Suppressor macrophage (primary cell): ENCODE data around the gene UCK1.

Experiments
- DNase-seq, 4 experiments: peaks; one replicate each; pipeline ENCODE4 v3.0.0-alpha.2; 2020 to 2022
- total RNA-seq, 17 experiments: gene quantifications; one replicate each; lab custom pipeline; 2026; ENCODE audit warnings: mixed read lengths in 6 of 17, inconsistent platforms in 3 of 17; lab: John Stamatoyannopoulos, UW

The UCK1 gene
- 10.3 to 35.8 (median 17.5) reads per million in 17 experiments for total RNA-seq

GRCh38 chr9:131530920-131531832 lies at the start of gene UCK1:
UCK1 (minus strand) TSS chr9:131531263; CDS start chr9:131531174, 89 bp downstream.
- peak; percentile 89 to 94 (median 92) for DNase-seq

DNA sequence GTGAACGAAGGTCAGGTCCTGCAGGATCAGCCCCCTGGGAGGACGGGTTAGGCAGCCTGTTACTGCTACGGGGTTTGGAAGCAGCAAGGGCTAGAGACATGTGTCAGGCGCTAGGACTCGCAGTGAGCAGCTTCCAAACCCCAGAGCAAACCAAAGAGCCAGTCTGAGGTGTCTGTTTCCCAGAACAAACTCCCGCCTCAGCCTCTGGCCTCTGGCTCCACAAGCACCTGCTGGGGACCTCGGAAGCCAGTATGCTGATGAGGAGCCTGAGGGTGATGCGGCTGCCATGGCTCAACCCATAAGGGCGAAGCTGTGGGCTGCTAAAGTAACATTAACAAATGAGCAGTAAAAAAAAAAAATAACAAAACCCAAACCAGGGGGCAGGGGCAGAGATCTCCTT lies 49.3 kb upstream of the UCK1 start:
- DNase-seq = no peak

DNA sequence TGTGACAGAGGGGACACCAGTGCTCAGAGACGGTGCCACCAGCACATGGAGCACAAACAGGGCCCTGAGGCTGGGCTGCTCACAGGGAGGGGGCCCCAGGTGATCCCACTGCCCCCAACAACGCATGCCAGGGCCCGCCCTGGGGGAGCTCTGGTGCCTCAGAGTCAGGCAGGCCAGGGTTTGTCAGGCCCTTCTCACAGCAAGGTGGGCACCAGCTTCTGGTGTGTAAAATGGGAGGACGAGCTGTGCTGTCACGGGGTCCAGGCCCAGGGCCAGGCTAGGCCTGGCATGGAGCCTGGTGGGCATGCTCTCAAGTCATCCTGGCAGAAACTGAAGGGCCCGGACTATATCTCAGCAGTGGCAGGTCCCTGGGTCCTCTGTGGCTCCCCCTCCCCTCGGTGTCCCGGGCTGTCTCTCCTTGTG lies 48.7 kb upstream of the UCK1 start:
- no peak for DNase-seq

DNA sequence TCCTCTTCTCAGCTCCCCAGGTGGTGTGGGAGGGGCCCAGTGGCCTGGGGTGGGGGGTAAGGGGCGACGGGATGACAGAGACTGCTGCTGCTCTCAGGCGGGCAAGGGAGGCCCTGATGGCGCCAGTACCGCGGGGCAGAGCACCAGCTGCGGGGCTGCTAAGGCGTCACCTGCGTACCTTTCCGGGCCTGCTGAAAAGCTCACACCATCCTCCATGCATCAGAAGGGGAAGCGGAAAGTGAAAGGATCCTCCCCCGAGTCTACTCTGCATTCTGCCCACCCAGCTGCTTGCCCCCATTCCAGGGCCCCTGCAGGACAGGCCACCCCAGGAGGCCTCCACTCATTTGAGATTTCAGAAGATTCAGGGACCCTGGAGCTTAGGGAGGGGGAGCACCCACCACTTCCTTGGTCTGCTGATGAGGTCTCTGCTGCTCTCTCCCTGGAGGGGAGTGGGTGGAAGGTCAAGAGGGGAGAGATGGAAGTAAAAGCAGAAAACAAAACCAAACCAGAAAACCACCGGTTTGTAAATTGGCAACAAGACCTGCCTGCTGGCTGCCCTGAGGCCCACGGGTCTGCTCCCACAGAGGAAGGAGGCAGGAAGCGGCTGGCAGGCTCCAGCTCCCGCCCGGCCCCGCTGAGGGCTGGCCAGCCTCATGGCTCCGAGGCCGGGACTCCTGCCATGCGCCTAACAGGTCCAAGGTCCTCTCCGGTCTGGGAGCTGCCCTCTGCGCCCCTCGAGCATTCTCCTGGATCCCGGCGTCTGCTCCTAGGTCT lies 47.9 kb upstream of the UCK1 start:
- peak in 3 of 4 experiments; percentile 42 to 67 (median 50) for DNase-seq

- DNase-seq = no peak
Measured at GRCh38 chr9:131578021-131578420, 47.0 kb upstream of the UCK1 start.

DNA sequence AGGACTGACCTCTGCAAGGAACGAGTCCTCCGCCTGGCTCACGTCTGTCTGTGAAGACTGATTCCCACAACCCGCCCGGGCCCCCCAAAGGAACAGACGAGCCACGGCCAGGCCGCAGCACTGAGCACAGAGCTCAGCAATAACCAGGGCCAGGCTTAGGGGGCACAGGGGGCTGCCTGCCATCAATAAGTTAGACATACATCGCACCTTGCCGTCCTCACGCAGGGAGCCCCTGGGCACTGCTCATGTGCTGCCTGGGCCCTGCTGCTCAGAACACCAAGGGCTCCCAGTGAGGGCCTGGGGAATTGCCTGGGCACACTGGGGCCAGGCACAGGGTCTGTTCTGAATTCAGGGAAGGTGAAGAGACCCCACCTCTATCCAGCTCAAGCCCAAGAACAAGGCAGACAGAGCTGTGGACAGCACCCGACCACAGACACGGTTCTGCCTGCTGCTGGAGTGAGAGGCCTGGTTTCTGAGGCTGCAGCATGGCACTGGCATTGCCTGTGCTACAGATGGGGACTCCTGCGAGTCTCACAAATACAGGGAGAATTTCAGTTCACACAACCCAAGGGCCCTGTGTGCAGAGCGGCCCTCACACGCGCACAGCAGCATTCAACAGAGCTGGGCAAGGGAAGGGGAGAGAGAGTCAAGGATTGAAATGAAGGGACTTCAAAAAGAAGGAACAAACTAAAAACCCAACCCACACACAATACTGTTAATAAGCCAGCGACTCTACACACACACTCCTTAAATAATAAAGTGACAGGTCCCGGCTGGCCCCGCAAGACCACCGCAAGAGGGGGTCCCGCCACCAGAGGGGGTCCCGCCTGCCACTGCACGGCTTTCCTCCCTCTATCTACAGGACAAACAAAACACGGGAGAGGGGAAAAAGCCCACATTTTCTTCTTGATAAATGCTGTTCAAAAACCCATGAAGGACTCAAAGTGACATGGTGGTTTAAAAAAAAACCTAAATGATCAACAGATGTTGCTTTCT lies 46.2 kb upstream of the UCK1 start:
- DNase-seq = no peak

DNA sequence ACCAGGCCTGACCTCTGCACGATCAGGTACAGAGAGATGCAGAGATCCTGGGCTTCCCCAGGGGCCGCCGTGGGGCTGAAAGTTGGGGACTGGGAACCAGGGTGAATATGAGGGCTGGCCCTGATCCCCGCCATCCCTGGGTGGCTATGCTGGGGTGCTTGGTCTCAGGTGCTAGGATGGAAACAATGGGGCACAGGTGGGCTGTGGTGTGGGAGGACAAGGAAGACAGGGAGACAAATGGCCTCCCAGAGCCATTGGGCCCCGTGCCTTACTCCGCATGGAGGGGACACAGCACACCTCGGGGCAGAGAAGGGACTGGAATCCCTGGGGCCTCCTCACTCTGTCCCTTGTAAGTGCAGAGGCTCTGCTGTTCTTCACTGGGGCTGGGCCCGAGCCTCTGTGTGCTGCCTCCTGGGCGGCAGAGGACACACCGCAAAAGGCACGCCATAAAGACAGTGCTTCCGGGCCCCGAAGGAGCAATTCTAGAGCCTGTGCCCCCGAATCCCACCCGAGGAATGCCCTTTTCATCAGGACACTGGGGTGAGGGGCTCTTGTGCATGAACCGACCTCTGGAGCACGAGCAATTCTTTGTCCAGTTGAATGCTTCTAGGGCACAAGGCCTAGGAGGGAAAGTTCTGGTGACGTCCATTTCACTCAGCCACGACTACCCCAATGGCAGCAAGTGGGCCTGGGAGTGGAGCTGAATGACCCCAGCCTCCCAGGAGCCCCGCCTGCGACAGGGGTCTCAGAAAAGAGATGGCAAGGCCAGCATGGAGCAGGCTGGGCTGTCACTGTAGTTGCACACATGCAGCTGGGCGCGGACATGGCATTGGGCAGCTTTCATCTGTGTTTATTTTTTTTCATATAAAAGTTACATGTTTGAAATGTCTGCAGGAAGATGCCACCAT lies 45.1 kb upstream of the UCK1 start:
- no peak for DNase-seq

- no peak for DNase-seq
Measured at GRCh38 chr9:131574730-131575640, 43.9 kb upstream of the UCK1 start.

DNA sequence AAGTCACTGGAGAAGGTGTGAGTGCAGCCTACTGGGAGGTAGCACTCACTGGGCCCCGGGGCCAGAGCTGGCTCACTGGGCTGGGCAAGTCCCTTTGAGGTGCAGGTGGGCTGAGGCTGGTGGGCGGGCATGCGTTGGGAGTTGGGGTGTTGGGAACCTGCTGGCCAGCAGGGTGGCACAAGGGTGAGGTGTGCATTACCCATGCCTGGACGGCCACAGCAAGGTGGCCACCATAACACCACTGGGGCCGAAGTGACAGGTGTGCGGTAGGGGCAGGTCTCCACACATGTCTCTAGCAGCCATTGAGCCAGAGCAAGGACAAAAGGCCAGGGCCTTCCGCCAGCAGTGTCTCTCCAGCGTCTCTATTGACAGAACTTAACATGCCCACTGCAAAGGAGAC lies 36.8 kb upstream of the UCK1 start:
- DNase-seq = no peak

DNA sequence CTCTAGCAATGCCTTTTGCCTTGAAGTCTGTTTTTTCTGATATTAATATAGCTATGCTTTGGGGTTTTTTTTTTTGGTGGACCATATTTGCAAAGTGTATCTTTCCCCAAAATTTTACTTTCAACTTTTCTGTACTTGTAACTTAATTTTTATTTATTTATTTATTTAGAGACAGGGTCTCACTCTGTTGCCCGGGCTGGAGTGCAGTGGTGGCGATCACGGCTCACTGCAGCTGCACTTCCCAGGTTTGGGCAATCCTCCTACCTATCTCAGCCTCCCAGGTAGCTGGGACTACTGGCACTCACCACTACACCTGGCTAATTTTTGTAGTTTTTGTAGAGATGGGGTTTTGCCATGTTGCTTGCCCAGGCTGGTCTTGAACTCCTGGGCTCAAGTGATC lies 35.1 kb upstream of the UCK1 start:
- no peak for DNase-seq

GRCh38 chr9:131565369-131565768 lies 34.3 kb upstream of the UCK1 start:
- DNase-seq = no peak

GRCh38 chr9:131562032-131562959 lies 31.2 kb upstream of the UCK1 start:
- DNase-seq = no peak

DNA sequence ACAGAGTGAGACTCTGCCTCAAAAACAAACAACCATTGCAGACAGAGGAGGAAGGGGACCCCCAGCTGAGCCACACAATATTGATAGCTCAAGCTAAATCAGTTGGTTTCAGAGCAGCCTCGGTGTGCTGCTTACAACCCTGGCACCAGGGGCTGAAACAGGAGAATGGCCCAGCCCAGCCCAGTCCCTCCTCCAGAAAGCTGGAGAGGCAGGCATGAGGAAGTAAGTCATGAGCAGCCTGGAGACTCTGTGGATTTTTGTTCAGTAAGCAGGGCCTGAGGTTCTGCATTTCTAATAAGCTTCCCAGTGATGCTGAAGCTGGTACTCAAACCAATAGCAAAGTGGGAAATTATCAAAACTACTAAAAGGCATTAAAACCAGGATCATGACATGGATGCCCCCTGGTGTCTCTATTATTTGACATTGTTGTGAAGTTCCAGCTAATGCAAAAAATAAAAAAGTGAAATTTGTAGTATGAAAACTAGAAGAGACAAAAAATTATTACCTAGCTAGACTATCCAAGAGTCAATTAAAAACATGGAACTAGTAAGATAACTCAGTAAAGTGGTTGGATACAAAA lies 28.4 kb upstream of the UCK1 start:
- peak; percentile 59 to 81 (median 73) for DNase-seq

GRCh38 chr9:131557855-131558548 lies 26.9 kb upstream of the UCK1 start:
- no peak for DNase-seq

DNA sequence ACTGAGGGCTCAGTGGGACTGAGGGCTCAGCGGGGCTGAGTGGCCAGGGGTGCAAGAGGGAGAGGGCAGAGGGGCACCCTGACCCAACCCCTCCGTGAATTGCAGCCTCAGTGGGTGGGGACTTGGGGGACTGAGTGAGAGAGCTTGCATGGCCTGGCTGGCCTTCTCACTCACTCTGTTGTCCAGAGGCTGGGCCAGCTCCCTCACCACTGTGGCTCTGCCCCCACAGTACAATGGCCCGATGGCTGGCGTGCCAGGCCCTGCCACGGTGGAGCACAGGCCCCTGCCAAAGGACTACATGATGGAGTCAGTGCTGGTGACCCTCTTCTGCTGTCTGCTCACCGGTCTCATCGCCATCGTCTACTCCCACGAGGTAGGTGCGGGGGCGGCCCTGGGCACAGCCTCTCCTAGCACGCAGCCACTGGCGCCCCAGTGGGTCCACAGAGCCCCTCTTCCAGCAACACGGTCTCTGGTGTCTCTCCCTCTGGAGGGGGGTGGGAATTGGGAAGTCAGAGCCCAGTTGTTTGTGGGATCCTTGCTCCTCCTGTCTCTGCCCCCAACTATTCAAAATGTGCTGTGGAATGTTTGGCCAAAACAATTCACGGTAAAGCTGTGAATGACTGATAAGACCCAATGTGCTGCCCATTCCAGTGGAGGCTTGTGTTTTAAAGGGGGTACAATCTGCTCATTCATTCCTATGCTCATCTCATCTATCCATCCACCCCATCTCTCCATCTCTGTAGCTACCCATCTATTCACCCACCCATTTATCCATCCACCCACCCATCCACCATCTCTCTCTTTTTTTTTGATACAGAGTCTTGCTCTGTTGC lies 25.0 kb upstream of the UCK1 start:
- DNase-seq = no peak

DNA sequence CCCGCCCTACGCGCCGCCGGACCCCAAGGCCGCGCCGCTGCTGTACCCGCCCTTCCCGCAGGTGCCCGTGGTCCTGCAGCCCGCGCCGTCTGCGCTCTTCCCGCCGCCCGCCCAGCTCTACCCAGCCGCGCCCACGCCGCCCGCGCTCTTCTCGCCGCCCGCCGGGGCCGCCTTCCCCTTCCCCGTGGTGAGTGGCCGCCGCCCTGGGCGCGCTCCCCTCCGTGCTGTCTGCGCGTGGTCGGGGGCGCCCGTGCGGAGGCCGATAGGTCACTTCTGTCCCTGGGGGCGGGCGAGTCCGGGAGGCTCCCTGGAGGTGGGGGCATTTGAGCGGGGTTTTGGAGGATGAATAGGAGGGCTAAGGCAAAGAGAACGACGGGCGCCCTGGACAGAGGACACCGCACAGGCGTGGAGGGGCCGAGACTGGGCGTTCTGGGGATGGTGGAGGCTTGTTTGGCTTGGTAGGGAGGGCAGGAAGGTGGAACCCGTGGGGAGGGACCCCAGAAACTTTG lies 23.8 kb upstream of the UCK1 start:
- DNase-seq = no peak
